Measurements from ENCODE around the gene FBXL7. TPM values are rescaled to one million over a fixed set of nuclear protein-coding genes. Genes with fewer than 3 reads are reported as not detected.

The FBXL7 gene
- total and polyA plus RNA-seq, 2 donors (not counting 1 experiment from before 2014, with no cell fraction given): not detected

GRCh38 chr5:15720515-15720914 lies 220.5 kb downstream of the FBXL7 start:
- Histone ChIP-seq H3K27me3 (replicated peaks in 1 of 4; ENCODE audit: control extremely low read depth in 1 of 4, control insufficient read depth in 3 of 4, insufficient read depth in 4 of 4, low read length in 3 of 4) (no peaks in the 10 kb centered on the region), H3K4me2 (replicated peaks; ENCODE audit: low read depth, low read length, poor library complexity, severe bottlenecking) (no peak overlapping the region), H3K4me3 (ENCODE audit: control extremely low read depth in 1 of 5, extremely low read depth in 1 of 5, insufficient read depth in 1 of 5, low read depth in 2 of 5, low read length in 4 of 5) (no peak overlapping the region), H2AFZ (ENCODE audit: insufficient read depth, low read depth, low read length, poor library complexity, severe bottlenecking) (no peak overlapping the region), H3K36me3 (replicated peaks in 1 of 2; ENCODE audit: control extremely low read depth in 1 of 2, control insufficient read depth in 1 of 2, extremely low read depth in 1 of 2, insufficient read depth in 2 of 2, low read length in 1 of 2) (no peaks in the 10 kb centered on the region), H3K79me2 (ENCODE audit: control insufficient read depth, insufficient read depth, low read length) (no peaks in the 10 kb centered on the region), H3K9ac (ENCODE audit: low read length) (no peak overlapping the region), H3K27ac (ENCODE audit: low read length in 2 of 2) (no peak overlapping the region), H4K20me1 (ENCODE audit: control insufficient read depth, insufficient read depth, low read length, poor library complexity, severe bottlenecking) (no peaks in the 10 kb centered on the region), H3K9me3 (ENCODE audit: control extremely low read depth in 1 of 3, control insufficient read depth in 2 of 3, insufficient read depth in 1 of 3, low read length in 2 of 3) (no peaks in the 10 kb centered on the region), H3K4me1 (ENCODE audit: control insufficient read depth in 2 of 2, insufficient read depth in 2 of 2, low read length in 2 of 2) (no peaks in the 10 kb centered on the region)
- CTCF ChIA-PET: no interaction called here
- no peaks in the 10 kb centered on the region for H3K4me1 Mint-ChIP-seq
- DNase-seq: no peak
- peaks cover 4% of the 10 kb centered on the region for H3K9me3 Mint-ChIP-seq (ENCODE audit: insufficient read depth)
- intact Hi-C loops (cut with micrococcal nuclease): no loop called here
- H3K27ac Mint-ChIP-seq: no peak overlapping the region
- TF ChIP-seq CTCF (IDR thresholded peaks at IDR 0.05) (no peak), EZH2 (IDR thresholded peaks at IDR 0.05; ENCODE audit: borderline replicate concordance, insufficient read depth, low read depth, low read length, poor library complexity, severe bottlenecking) (no peak)
- H3K4me3 Mint-ChIP-seq: no peak overlapping the region
- no peak for ATAC-seq (ENCODE audit: low read depth)
- H3K27me3 Mint-ChIP-seq: no peaks in the 10 kb centered on the region
- POLR2A ChIA-PET: no interaction called here

GRCh38 chr5:15722305-15722704 lies 222.3 kb downstream of the FBXL7 start:
- H3K4me1 ChIP-seq (ENCODE audit: control insufficient read depth in 2 of 2, insufficient read depth in 2 of 2, low read length in 2 of 2): no peaks in the 10 kb centered on the region
- peaks cover 4% of the 10 kb centered on the region for H3K9me3 Mint-ChIP-seq (ENCODE audit: insufficient read depth)
- no peak for ATAC-seq (ENCODE audit: low read depth)
- 90% methylated on average over 2 of the region's 7 CpGs for WGBS (ENCODE audit: insufficient coverage)
- H3K27ac Mint-ChIP-seq: no peak overlapping the region
- ChIA-PET CTCF (no interaction called here), POLR2A (no interaction called here)
- H3K4me2 ChIP-seq (replicated peaks; ENCODE audit: low read depth, low read length, poor library complexity, severe bottlenecking): no peak overlapping the region
- no peak overlapping the region for H3K27ac ChIP-seq (ENCODE audit: low read length in 2 of 2)
- no peaks in the 10 kb centered on the region for H4K20me1 ChIP-seq (ENCODE audit: control insufficient read depth, insufficient read depth, low read length, poor library complexity, severe bottlenecking)
- TF ChIP-seq EZH2 (IDR thresholded peaks at IDR 0.05; ENCODE audit: borderline replicate concordance, insufficient read depth, low read depth, low read length, poor library complexity, severe bottlenecking) (no peak), CTCF (IDR thresholded peaks at IDR 0.05) (no peak)
- no peak overlapping the region for H3K9ac ChIP-seq (ENCODE audit: low read length)
- H3K4me3 Mint-ChIP-seq: no peak overlapping the region
- intact Hi-C loops (cut with micrococcal nuclease): no loop called here
- H3K4me1 Mint-ChIP-seq: no peaks in the 10 kb centered on the region
- H3K4me3 ChIP-seq (ENCODE audit: control extremely low read depth in 1 of 5, extremely low read depth in 1 of 5, insufficient read depth in 1 of 5, low read depth in 2 of 5, low read length in 4 of 5): no peak overlapping the region
- no peak for DNase-seq
- no peaks in the 10 kb centered on the region for H3K36me3 ChIP-seq (replicated peaks in 1 of 2; ENCODE audit: control extremely low read depth in 1 of 2, control insufficient read depth in 1 of 2, extremely low read depth in 1 of 2, insufficient read depth in 2 of 2, low read length in 1 of 2)
- H3K27me3 Mint-ChIP-seq: no peaks in the 10 kb centered on the region
- H3K79me2 ChIP-seq (ENCODE audit: control insufficient read depth, insufficient read depth, low read length): no peaks in the 10 kb centered on the region
- no peaks in the 10 kb centered on the region for H3K27me3 ChIP-seq (replicated peaks in 1 of 4; ENCODE audit: control extremely low read depth in 1 of 4, control insufficient read depth in 3 of 4, insufficient read depth in 4 of 4, low read length in 3 of 4)
- H2AFZ ChIP-seq (ENCODE audit: insufficient read depth, low read depth, low read length, poor library complexity, severe bottlenecking): no peak overlapping the region
- peaks cover 0 to 7% (median 0%) of the 10 kb centered on the region in 3 donors for H3K9me3 ChIP-seq (ENCODE audit: control extremely low read depth in 1 of 3, control insufficient read depth in 2 of 3, insufficient read depth in 1 of 3, low read length in 2 of 3)

Measured in B cell (primary cell).